BJ (cell line): ENCODE data around the gene C14orf39. TPM values are rescaled to one million over a fixed set of nuclear protein-coding genes. Genes with fewer than 3 reads are reported as not detected.
A peak's percentile ranks its signal among the peaks of the same experiment; 100 is the strongest.

Experiments
- CTCF ChIA-PET: fragments of 350-600 bp; formaldehyde crosslinking; extraction: SDS; loops from one replicate; lab custom pipeline; 2021; ENCODE audit warnings: antibody characterized with exemption, inconsistent platforms; lab: Yijun Ruan, JAX
- POLR2A ChIA-PET: fragments of 300-600 bp; sonication (Branson Sonifier 250); formaldehyde crosslinking; extraction: SDS; loops from one replicate; lab custom pipeline; 2021; ENCODE audit warnings: antibody characterized with exemption; lab: Charles Lee
- DNase-seq: peaks from one replicate; pipeline ENCODE4 v3.0.0-alpha.2; 2011; ENCODE audit warnings: low read depth
- H3K27me3 ChIP-seq: 2 replicates; pipeline ENCODE4 v1.6.0; 2011; ENCODE audit warnings: low read length; ENCODE audit not compliant: control insufficient read depth, insufficient read depth
- H3K36me3 ChIP-seq: 2 replicates; pipeline ENCODE4 v1.5.1; 2011; ENCODE audit warnings: low read length; ENCODE audit not compliant: control insufficient read depth, insufficient read depth
- H3K4me3 ChIP-seq: 2 replicates; pipeline ENCODE4 v1.5.1; 2011; ENCODE audit warnings: low read depth, mild to moderate bottlenecking, control low read depth, low read length
- polyA plus RNA-seq: library from polyadenylated mRNA; depleted of rRNA; stranded (reverse); fragments of >200 nt; gene quantifications from 2 replicates; pipeline ENCODE4 v1.2.3, GENCODE V29; 2011
- TF ChIP-seq, protein P1 (sequence below): IDR thresholded peaks from 2 replicates; pipeline ENCODE4 v1.5.1; 2011; ENCODE audit warnings: low read depth, mild to moderate bottlenecking, control low read depth, inconsistent platforms, low read length, moderate library complexity; ENCODE audit not compliant: insufficient read depth

C14orf39 gene
- polyA plus RNA-seq, 1 experiment, result not detected

DNA sequence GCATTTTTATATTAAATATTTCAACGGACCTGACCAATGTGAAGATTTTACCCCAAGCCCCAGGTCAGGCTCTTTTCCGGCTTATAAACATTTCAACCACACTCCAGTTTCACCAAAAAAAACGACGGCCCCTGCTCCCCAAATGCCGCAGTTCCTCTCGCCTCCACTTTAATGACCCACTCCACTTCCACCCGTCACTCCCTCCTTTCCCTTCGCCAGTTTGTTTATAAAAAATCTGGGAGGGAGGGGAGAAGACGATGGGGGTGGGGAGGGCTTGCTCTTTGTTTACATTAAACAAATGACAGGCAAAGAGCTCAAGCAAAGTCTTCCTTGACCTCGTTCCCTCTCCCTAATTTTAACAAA, 28.5 kb upstream of the C14orf39 start:
- ChIA-PET CTCF (no interaction called here), POLR2A (no interaction called here)
- peaks cover 49% of the 10 kb centered on the region for H3K27me3 ChIP-seq
- TF ChIP-seq, protein P1, sequence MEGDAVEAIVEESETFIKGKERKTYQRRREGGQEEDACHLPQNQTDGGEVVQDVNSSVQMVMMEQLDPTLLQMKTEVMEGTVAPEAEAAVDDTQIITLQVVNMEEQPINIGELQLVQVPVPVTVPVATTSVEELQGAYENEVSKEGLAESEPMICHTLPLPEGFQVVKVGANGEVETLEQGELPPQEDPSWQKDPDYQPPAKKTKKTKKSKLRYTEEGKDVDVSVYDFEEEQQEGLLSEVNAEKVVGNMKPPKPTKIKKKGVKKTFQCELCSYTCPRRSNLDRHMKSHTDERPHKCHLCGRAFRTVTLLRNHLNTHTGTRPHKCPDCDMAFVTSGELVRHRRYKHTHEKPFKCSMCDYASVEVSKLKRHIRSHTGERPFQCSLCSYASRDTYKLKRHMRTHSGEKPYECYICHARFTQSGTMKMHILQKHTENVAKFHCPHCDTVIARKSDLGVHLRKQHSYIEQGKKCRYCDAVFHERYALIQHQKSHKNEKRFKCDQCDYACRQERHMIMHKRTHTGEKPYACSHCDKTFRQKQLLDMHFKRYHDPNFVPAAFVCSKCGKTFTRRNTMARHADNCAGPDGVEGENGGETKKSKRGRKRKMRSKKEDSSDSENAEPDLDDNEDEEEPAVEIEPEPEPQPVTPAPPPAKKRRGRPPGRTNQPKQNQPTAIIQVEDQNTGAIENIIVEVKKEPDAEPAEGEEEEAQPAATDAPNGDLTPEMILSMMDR, result no peak
- no peaks in the 10 kb centered on the region for H3K36me3 ChIP-seq
- DNase-seq, result no peak
- H3K4me3 ChIP-seq, result peak overlapping the region; percentile 38

DNA sequence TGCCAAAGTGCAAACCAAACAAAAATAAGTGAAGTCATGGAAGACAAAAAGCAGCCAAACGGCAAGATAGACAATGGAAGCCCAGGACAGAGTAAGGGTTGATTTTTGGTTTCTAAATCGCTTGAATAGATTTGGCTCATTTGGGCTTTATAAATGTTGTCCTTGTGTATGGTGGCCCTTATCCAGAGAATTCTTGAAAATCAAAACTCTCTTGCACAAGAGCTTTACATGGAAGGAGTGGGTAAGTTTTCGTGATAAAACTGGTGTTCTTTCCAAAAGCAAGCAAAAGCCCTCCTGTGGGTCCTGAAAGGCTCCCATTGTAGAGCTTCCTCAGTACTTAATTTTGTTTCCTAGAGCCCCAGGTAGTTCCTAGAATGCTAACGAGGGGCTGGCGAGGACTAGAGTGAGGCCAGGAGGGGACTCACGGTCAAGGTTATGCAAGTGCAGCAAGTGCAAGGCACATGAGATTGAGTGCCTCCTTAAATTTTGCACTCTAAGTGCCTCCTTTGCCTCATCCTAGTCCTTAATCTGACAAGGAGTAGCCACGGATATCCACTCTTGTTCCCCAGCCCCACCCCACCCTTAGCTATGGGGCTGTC, 27.2 kb upstream of the C14orf39 start:
- no peak overlapping the region for H3K4me3 ChIP-seq
- CTCF ChIA-PET, result no interaction called here
- POLR2A ChIA-PET, result no interaction called here
- H3K27me3 ChIP-seq, result peaks cover 59% of the 10 kb centered on the region
- no peak for DNase-seq
- TF ChIP-seq, protein P1, result no peak
- H3K36me3 ChIP-seq, result no peaks in the 10 kb centered on the region

DNA sequence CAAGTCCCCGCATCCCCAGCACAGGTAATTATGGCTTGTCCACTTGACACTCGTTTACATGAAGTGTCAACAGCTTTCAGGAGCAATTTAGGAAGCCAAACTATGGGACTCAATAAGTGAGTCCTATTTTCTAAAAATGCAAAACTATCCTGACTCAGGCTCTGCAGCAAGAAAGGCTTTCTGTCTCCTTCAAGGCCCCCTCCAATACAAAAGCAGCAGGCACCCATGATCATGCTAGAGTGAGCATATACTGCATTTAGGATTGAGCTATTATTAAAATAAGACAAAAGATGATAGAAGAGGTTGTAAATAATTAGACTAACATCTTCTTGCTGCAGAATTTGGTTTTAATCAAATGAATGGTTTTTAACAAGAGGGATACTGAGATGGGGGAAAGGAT, 26.3 kb upstream of the C14orf39 start:
- POLR2A ChIA-PET, result no interaction called here
- Histone ChIP-seq H3K27me3 (peaks cover 67% of the 10 kb centered on the region), H3K4me3 (no peak overlapping the region)

DNA sequence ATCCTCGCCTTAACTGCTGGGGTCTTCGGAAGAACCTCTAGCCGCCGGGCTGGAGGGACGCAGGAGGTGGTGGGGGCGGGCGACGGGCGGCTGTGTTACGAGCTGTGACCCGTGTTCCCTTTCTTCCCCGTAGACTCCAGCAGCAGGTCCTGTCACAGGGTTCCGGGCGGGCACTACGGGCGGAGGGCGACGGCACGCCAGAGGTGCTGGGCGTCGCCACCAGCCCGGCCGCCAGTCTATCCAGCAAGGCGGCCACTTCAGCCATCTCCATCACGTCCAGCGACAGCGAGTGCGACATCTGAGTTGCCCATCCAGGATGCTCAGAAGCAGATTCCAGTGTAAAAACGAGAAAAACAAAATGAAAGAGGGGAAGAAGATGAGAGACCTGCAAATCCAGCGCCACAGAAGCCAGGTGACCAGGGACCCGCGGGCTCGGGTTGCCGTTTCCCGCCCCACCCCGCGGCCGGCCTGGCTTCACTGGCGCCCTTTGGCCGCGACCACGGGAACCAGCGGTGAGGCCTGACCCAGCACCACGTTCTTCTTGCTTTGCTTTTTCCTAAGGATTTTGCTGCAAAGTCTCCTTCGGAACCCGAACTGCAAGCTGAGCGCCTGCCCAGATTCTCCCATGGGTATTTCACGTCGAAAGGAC, 25.2 kb upstream of the C14orf39 start:
- Histone ChIP-seq H3K4me3 (no peak overlapping the region), H3K27me3 (peaks cover 69% of the 10 kb centered on the region), H3K36me3 (no peaks in the 10 kb centered on the region)
- CTCF ChIA-PET, result interaction anchor here (0.6 to 1.1 kb wide), 3 partner anchors 11 to 449 kb away, joined by 3 read pairs; no protein-coding TSS in a partner anchor
- TF ChIP-seq, protein P1, result no peak
- DNase-seq, result no peak
- POLR2A ChIA-PET, result no interaction called here

More for the DNA sequence above, 26.3 kb upstream of the C14orf39 start:
- TF ChIP-seq, protein P1, result no peak
- CTCF ChIA-PET, result interaction anchor here (1.0 kb wide), 1 partner anchor 30 kb away, joined by 3 read pairs; no protein-coding TSS in a partner anchor
- no peaks in the 10 kb centered on the region for H3K36me3 ChIP-seq
- DNase-seq, result no peak

DNA sequence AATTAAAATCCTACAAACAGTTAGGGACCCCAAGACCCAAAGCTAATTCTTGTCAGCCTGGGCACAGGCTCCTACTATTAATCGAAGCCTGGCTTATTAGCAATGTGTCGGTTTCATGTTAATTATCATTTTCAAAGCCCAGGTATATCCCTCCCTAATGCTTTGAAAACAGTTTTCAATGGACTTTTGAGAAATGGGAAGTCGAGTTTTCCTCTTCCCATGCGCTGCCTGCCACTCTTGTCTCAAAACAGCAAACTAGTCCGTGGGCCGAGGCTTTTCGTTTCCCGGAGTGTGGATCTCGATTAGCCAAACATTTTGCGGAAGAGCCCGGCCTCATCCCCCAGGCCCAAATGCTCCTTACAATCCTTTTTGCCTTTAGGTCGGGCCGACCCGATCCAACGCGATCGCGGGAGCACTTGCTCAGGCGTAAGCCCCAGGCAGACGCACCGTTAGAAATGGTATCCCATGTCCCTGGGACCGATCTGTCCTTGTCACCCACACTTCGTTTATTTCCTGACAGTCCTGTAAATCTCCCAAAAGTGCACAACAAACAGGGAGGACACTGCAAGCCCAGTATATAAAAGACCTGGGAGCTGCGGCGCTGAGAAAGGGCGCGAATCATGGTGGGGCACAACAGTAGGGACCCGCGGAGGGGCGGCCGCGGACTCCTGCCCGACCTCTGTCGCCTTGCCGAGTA, 24.5 kb upstream of the C14orf39 start:
- Histone ChIP-seq H3K36me3 (no peaks in the 10 kb centered on the region), H3K4me3 (no peak overlapping the region), H3K27me3 (peaks cover 73% of the 10 kb centered on the region)
- TF ChIP-seq, protein P1, result no peak
- no peak for DNase-seq
- ChIA-PET CTCF (no interaction called here), POLR2A (no interaction called here)
